GM18502 (cell line): Measurements from ENCODE around the gene ARID4B.
"Not testable (repeated sequence)": the region's sequence is repeated elsewhere in the genome, so short reads cannot be mapped to it uniquely, and the experiment has no call there.

Source experiments
- ATAC-seq: cut with Tn5 transposase; IDR thresholded peaks from one replicate; pipeline ENCODE4 v1.9.1; 2021; ENCODE audit warnings: mild to moderate bottlenecking; ENCODE audit not compliant: unreplicated experiment, poor library complexity

The ARID4B gene

DNA sequence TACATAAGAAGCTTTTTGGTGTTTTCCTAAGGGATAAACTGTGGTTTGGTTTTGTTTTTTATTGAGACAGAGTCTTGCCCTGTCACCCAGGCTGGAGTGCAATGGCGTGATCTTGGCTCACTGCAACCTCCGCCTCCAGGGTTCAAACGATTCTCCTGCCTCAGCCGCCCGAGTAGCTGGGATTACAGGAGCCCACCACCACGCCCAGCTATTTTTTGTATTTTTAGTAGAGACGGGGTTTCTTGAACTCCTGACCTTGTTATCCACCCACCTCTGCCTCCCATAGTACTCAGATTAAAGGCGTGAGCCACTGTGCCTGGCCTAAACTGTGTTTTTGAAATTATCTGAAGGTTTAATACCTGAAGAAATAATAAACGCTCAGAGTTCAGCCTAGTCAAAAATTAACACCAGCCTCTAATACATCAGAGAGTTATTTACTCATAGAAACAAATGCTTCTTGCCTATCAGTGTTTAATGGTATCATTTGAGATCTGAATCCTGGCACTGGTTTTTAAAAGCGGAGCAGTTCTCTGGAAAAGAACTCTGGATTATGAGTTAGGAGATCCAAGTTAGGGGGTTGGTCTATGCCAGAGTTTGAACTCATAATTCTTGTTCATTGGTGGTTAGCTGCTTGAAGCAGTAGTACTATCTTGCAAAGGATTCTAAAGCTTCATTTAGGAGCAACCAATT, 28.7 kb downstream of the ARID4B start:
- no peak for ATAC-seq

DNA sequence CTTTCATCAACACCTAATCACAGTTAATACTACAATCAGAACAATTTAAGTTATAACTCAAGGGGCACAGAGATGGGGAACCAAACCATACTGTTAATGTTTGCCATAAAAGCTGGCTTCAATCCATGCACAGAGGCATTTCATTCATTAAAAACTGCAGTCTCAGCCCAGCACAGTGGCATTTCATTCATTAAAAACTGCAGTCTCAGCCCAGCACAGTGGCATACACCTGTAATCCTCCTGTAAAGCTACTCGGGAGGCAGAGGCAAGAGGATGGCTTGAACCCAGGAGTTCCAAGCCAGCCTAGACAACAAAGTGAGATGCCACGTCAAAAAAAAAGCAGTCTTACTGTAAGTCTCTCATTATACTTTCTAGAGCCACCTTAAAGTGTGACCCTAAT, 29.2 kb downstream of the ARID4B start:
- no peak for ATAC-seq

DNA sequence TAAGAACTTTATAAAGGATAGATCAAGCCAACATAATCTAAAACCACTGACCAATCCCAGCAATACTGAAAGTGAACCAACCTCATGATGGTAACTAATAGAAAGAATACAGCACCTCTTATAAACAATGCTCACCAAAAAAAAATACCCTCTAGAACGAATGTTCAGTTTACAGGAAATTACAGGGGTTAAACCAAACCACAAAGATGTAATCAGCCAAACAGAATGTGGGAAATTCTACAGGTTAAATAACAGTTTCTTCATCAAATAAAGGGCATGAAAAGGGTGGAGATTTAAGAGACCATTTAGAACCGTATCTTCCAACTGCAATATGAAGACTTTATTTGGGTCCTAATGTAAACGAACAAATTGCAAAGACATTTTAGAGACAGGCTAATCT, 30.4 kb downstream of the ARID4B start:
- peak; percentile 64 for ATAC-seq

DNA sequence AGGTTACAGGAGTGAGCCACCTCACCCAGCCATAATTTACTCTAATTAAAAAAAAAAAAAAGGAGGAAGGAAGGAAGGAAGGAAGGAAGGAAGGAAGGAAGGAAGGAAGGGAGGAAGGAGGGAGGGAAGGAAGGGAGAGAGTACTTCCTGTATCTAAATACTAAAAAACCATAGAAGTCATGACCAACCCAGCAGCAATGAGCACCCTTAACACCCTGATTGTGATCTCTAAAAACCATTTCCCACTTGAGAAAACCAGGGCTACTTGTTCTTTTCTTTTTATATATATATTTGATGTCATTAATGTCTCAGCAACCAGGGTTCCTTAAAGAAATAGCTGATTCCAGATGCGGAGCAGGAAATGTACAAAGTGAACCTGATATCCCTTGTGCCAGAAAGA, 31.2 kb downstream of the ARID4B start:
- no peak for ATAC-seq

DNA sequence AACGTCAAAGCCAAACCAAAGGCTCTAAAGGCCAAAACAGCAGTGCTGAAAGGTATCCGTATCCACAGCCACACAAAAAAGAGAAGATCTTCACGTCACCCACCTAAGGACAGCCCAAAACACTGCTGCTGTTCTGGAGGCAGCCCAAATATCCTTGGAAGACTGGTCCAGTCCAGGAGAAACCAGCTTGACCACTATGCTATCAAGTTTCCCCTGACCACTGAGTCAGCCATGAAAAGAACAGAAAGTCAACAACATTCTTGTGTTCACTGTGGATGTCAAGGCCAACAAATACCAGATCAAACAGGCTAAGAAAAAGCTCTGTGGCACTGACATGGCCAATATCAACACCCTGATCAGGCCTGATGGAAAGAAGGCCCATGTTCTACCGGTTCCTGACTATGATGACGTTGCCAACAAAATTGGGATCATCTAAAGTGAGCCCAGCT, 32.1 kb downstream of the ARID4B start:
- ATAC-seq, result no peak

DNA sequence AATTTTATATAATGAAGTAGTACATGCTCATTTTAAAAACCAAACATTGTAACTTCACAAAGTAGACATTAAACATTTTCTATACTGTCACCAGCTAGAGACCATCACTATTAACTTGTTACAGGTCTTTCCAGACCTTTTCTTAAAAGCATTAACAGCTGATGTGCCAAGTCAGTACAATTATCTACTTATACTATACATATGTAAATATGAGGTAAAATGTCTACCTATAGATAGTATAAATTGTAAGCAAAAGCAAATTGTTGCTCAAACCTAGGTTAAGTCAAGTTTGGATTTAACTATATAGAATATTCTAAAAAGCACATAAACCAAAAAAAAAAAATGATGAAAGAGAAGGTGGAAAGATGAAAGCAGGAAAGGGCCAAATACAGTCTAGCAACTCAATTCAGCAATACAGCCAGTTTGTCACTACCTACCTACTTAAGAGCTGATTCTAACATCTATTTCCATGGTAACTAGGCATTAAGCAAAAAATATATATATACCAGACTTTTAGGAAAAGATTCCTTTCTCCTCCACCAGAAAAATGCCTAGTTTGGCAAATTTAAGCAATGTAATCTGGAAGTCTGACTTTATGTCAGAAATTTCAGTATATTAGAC, 34.5 kb downstream of the ARID4B start:
- ATAC-seq, result no peak

DNA sequence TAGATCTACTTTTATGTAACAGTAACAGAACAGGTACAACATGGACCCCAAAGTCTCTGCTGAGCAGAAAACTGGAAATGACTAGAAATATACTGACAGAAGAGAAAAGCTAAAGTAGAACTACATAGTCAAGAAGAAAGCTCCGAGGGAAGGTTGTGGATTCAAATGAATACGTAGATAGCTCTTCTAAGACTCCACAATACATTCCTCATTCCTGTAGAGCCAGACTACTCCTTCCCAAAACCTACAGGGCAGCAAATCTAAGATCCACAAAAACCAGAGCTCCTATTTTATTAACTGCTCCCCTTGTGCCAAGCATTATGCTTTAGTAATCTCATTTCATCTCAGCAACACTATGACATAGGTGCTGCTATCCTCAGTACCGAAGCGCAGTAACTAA, 35.2 kb downstream of the ARID4B start:
- no peak for ATAC-seq

DNA sequence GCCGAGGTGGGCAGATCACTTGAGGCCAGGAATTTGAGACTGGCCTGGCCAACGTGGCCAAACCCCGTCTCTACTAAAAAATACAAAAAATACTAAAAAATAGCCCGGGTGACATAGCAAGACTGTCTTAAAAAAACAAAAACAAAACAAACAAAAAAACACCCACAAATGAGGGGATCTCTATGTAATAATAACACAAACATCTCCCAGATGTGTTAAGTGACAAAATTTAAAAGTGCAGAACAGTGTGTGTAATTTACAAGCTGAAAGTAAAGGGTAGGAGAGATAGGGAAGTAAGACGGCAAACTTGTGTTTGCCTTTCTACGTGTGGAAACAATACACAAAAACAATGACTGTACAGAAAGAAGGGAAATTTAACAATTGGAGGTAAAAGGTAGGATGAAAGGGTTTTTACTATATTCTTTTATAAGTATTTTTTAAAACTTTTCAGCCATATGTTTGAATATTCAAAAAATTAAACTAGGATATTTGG, 36.3 kb downstream of the ARID4B start:
- no peak for ATAC-seq

DNA sequence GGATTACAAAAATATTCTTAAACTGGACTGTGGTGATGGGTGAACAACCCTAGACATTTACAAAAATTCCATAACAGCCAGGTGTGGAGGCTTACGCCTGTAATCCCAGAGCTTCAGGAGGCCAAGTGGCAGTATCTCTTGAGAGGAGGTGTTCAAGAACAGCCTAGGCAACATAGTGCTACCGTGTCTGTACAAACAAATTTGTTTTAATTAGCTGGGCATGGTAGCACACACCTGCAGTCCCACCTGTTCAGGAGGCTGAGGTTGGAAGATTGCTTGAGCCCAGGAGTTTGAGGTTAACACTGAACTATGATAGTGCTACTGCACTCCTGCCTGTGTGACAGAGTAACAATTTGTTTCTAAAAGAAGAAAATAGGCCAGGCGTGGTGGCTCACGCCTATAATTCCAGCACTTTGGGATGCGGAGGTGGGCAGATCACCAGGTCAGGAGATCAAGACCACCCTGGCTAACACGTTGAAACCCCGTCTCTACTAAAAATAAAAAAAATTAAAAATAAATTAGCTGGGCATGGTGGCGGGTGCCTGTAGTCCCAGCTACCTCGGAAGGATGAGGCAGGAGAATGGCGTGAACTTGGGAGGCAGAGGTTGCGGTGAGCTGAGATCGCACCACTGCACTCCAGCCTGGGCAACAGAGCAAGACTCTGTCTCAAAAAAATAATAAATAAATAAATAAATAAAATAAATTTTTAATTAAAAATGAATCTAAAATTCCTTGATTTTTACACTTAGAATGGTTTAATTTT, 37.1 kb downstream of the ARID4B start:
- ATAC-seq, result no peak

DNA sequence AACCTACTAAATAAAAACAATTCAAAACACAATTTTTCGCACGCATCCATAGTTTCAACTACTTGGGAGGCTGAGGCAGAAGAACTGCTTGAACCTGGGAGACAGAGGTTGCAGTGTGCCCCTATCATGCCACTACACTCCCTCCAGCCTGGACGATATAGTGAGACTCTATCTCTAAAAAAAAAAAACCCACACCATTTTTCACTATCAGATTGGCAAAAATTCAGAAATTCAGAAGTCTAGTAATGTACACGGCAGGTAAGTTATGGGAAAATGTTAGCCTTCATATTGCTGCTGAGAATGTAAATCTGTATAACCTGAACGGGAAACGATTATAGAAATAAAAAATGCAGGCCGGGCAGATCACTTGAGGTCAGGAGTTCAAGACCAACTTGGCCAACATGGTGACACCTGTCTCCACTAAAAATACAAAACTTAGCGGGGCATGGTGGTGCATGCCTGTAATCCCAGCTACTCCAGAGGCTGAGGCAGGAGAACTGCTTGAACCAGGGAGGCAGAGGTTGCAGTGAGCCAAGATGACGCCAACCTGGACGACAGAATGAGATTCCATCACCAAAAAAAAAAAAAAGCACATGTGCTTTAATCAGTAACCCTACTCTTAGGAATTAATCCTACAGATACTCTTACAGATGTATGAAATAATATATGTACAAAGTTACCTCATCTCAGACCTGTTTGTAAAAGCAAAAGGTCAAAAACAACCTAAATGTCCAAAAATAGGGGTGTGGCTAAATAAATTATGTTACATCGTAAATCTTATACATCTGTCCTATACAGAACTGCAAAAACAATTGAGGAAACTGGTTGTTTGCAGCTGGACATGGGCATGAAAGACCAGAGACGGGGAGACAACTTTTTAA, 37.9 kb downstream of the ARID4B start:
- ATAC-seq, result no peak

DNA sequence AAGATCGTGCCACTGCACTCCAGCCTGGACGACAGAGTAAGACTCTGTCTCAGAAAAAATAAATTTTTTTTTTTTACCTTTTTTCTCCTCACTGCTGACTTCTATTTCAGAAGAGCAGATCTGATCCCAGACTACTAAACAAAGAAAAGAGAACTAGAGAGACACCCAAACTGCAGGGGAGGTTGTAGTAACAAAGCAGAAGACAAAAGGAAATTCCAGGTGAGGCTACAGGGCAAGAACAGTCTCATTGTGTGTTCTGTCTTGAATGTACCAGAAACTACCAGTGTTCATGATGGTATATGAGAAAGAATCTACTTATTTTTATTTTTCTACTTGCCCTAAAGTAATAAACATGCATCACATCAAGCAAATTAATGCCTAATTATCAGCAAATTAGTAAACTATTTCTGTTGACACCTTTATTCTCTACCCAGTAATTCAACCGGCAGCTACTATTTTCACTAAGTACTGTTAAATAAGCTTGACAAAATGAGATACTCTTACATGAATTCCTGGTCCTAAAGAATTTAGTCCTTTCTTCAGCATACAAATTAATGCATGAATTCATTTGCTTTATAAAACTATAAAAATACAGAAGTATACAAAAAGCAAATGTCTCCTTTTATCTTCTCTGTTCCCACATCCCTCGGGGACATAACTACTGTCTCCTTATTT, 40.6 kb downstream of the ARID4B start:
- no peak for ATAC-seq

DNA sequence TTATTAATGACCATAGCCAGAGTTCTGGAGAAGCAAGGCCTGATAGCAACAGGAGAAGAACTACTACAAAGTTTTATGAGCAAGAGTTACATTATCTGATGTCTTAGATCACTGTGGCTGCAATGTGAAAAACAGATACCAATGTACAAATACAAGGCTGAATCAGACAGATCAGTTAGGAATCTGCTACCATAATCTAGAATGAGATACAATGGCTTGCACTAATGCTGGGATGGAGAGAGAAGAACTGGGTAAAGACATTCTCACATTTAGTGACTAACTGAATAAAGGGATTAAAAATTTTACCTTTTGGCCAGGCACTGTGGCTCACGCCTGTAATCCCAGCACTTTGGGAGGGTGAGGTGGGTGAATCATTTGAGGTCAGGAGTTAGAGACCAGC, 41.3 kb downstream of the ARID4B start:
- no peak for ATAC-seq

DNA sequence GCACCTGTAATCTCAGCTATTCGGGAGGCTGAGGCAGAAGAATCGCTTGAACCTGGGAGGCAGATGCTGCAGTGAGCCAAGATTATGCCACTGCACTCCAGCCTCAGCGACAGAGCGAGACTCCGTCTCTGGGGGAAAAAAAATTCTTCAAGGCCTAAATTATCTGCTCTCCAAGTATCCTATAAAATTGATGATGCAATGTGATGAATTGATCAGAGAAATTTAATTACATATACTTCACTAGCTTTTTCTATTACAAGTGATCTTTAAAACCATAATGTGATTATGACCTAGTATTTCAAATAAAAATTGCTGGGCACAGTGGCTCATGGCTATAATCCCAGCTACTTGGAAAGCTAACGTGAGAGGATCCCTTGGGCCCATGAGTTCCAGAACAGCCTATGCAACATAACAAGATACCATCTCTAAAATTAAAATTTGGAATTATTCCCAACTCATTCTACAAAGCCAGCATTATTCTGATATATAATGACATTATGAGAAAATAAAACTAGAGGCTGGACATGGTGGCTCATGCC, 43.7 kb downstream of the ARID4B start:
- no peak for ATAC-seq

DNA sequence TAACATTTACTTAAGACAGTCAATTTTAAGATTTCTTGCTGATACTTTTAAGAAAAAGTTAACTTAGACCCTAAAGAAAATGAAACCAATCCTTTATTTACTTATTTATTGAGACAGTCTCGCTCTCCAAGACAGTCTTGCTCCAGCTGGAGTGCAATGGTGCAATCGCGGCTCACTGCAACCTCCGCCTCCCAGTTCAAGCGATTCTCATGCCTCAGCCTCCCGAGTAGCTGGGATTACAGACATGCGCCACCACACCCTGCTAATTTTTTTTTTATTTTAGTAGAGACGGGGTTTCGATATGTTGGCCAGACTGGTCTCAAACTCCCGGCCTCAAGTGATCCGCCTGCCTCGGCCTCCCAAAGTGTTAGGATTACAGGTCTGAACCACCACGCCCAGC, 44.3 kb downstream of the ARID4B start:
- ATAC-seq, result not testable (repeated sequence)

DNA sequence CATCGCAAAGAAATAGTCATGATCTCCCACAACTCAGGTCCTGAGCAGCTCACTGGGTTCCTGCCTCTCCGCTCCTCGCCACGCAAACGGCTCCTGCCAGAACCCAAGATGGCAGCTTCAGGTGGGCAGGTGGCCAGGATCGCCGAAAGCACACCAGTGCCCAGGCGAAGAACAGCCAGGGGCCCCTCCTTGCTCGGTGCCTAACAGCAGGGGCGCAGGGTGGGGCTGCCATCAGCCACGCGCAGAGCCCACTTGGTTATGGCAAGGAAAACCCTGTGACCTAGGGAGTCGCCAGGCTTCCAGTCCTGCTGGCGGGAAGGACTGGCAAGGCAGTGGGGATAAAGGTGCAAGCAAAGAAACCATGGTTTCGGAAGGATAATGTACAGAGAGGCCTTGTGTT, 47.5 kb downstream of the ARID4B start:
- no peak for ATAC-seq

DNA sequence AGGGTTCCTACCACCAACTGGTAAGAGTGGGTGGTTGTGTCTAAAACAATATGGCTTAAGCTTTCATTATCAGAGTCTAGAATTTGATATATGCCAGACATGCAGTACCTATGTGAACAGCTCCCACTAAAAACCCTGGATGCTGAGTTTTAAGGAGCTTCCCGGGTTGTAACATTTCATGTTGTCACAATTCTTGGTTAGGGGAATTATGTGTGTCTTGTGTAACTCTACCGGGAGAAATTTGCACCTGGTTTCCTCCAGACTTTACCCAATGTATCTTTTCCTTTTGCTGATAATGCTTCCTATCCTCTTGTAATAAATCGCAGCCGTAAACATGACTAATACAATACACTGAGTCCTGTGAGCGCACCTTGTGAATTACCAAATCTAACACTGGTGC, 48.3 kb downstream of the ARID4B start:
- ATAC-seq, result no peak

DNA sequence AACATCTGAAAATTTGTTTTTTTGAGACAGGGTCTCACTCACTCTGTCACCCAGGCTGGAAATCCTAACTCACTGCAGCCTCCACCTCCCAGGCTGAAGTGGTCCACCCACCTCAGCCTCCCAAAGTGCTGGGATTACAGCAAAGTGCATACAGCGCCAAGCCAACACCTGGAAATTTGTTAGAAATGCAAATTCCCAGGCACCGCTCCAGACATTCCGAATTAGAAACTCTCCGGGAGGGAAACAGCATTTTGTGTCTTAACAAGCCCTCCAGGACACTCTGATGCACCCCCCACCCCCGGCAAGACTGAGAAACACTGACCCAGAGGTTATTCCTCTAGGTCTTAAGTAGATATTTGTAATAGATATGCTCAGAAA, 49.1 kb downstream of the ARID4B start:
- ATAC-seq, result no peak

DNA sequence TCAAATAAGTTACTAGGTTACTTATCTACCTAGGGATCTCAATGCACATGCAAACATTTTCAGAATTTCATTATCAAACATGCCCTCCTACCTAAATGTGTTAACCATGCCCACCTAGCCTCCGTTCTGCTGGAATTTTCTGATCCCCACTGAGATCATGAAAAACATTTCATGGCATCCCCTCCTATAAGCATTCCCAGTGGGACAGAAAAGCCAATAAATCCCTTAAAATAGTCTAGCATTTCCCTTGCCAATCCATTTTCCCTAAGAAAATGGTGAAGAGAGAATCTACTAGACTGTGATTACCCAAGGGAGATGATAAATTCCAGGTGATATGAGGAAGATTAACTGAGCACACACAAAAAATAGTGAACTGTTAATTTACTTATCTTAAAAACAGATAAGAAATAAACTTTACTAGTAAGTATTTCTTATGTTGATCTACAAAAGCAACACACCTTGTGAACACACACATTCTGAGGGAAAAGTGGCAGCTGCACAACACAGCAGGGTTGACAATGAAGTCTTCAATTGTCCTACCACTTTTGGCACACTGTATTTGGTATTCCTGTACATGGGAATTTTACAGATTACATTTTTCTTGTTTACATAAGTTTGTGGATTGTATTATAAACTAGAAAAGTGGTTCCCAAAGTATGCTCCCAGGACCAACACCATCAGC, 49.6 kb downstream of the ARID4B start:
- ATAC-seq, result no peak

DNA sequence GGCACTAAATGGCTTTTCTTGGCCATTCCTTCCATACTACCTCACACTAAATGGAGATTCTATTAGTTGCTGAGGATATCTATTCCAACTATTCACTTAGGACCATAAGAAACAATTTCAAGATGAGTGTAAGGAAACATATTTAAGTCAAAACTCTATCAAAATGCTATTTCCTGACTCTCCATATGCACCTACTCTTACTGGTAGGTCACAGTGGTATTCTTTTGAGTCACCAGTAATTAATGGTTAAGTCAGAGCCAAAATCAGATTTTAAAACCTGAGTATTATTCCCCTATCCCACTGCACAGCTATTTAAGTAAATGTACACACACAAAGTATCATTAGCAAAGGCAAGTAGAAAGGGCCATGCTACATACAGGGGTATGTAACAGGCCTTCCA, 50.3 kb downstream of the ARID4B start:
- peak; percentile 54 for ATAC-seq
